GM21390 (cell line): ENCODE data around the gene C2CD4D.

Experiments
- ATAC-seq: cut with Tn5 transposase; IDR thresholded peaks from one replicate; pipeline ENCODE4 v1.9.1; 2021; ENCODE audit not compliant: unreplicated experiment

Gene C2CD4D

GRCh38 chr1:151815716-151816327, 23.8 kb downstream of the C2CD4D start:
- ATAC-seq = no peak

GRCh38 chr1:151814971-151815545, 24.6 kb downstream of the C2CD4D start:
- no peak for ATAC-seq

GRCh38 chr1:151814426-151814825, 25.2 kb downstream of the C2CD4D start:
- ATAC-seq = no peak

- ATAC-seq = no peak
Observed at GRCh38 chr1:151813271-151813977, 26.2 kb downstream of the C2CD4D start.

GRCh38 chr1:151811181-151811580, 28.4 kb downstream of the C2CD4D start:
- no peak for ATAC-seq

GRCh38 chr1:151809985-151810556, 29.5 kb downstream of the C2CD4D start:
- ATAC-seq = no peak

- ATAC-seq = no peak
Observed at GRCh38 chr1:151809290-151809984, 30.2 kb downstream of the C2CD4D start.

- ATAC-seq = no peak
Observed at GRCh38 chr1:151807766-151808165, 31.9 kb downstream of the C2CD4D start.

GRCh38 chr1:151807131-151807530, 32.5 kb downstream of the C2CD4D start:
- no peak for ATAC-seq

GRCh38 chr1:151806170-151806569, 33.5 kb downstream of the C2CD4D start:
- ATAC-seq = no peak

GRCh38 chr1:151805066-151805820, 34.4 kb downstream of the C2CD4D start, which contains the start of gene LINGO4:
Gene LINGO4 (minus strand): TSS chr1:151805419. CDS start chr1:151802704, 2,715 bp downstream.
- ATAC-seq = no peak

GRCh38 chr1:151803915-151804314, 35.7 kb downstream of the C2CD4D start:
- ATAC-seq = no peak

GRCh38 chr1:151803164-151803563, 36.5 kb downstream of the C2CD4D start:
- no peak for ATAC-seq

- no peak for ATAC-seq
Observed at GRCh38 chr1:151802372-151802771, 37.2 kb downstream of the C2CD4D start.

- no peak for ATAC-seq
Observed at GRCh38 chr1:151801846-151802245, 37.8 kb downstream of the C2CD4D start.

GRCh38 chr1:151801310-151801820, 38.3 kb downstream of the C2CD4D start:
- ATAC-seq = no peak

- no peak for ATAC-seq
Observed at GRCh38 chr1:151800830-151801229, 38.8 kb downstream of the C2CD4D start.

- no peak for ATAC-seq
Observed at GRCh38 chr1:151799179-151800022, 40.2 kb downstream of the C2CD4D start.

- no peak for ATAC-seq
Observed at GRCh38 chr1:151798571-151798970, 41.0 kb downstream of the C2CD4D start.
